DMS 273 (cell line): ENCODE measurements around the gene AP3B2.
"Not testable (repeated sequence)": the region's sequence is repeated elsewhere in the genome, so short reads cannot be mapped to it uniquely, and the experiment has no call there.

Experiments
- DNase-seq: peaks from one replicate; lab custom pipeline; 2025; ENCODE audit not compliant: unreplicated experiment; lab: John Stamatoyannopoulos, UW

Gene AP3B2

GRCh38 chr15:82649226-82649999 is 60.3 kb downstream of the AP3B2 start:
- DNase-seq: no peak

- no peak for DNase-seq
These were observed 61.2 kb downstream of the AP3B2 start for GRCh38 chr15:82648257-82649103.

GRCh38 chr15:82647835-82648256 is 61.8 kb downstream of the AP3B2 start:
- DNase-seq: peak; percentile 69

GRCh38 chr15:82647045-82647834 is 62.4 kb downstream of the AP3B2 start, which contains the start of gene CPEB1:
CPEB1 (minus strand) TSS chr15:82647363; CDS start chr15:82628459, 18,904 bp downstream.
- DNase-seq: peak; percentile 74

GRCh38 chr15:82646250-82647044 is 63.2 kb downstream of the AP3B2 start:
- peak; percentile 64 for DNase-seq

- DNase-seq: not testable (repeated sequence)
These were observed 64.5 kb downstream of the AP3B2 start for GRCh38 chr15:82644967-82645852.

DNA sequence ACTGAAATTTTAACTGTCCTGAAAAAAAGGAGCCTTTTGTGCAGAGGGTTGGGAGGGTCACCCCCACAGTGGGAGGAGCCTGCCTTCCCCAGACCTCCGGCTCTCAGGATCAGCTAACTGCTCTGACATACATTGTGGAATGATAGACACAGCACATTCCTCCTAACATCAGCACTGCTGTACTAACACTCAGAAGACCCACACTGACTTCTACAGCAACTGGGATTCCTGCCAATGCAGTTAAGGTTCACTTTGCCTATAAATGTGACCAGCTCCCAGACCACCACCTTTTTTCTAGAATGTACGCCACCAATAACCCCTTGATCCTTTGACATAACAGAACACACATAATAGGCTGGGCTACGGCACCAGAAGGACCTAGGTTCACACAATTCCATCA is 65.7 kb downstream of the AP3B2 start:
- DNase-seq: peak; percentile 14

GRCh38 chr15:82642656-82643055 is 67.0 kb downstream of the AP3B2 start:
- DNase-seq: no peak

GRCh38 chr15:82641129-82641798 is 68.4 kb downstream of the AP3B2 start:
- peak; percentile 43 for DNase-seq

DNA sequence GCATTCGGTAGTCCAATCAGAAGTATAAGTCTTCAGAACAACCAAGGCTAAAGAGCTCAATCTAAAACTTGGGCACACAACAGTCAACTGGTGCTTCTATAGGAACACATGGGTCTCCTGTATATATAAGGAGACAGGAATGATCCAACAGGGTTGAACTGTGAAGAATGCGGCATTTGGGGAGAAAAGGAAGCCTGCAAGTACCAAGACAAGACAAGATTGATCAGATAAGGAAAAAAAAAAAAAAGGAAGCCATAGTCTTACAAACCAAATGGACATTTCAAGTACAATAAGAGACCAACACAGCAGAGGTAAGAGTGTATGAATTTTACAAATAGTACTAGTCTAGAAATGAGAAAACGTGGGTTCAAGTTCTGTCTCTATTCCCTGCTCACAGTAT is 69.0 kb downstream of the AP3B2 start:
- no peak for DNase-seq

DNA sequence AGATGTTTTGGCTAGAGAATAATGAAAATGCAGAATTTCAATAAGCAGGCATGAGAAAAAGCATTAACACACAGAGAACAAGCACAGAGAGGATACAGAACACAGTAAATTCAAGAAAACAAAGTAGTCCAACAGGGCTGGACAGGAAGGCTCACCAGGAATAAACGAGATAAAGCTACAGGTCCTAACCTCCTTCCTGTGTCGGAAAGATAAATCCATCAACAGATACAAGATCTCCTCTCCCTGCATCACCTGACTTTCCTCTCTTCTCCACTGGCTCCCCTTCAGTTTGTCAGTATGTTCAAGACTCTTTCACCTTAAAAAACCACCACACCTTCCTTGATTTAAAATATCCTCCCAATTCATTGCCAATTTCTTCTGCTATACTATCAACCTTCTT is 73.9 kb downstream of the AP3B2 start:
- DNase-seq: no peak

DNA sequence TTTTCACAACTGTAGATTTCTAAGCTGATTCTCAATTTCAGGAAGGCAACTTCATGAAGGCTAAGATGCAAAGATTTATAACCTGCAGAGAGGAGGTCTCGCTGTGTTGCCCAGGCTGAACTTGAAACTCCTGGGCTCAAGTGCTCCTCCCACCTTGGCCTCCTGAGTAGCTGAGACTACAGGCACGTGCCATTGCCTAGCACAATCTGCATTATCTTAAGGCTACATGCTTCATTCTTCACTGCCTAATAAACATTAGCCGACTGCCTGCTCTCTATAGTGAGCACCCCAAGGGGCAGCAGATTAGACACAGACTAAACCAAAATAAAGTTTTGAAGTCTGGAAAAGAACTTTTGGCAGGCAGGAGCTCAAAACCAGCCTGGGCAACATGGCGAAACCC is 79.6 kb downstream of the AP3B2 start:
- DNase-seq: no peak

DNA sequence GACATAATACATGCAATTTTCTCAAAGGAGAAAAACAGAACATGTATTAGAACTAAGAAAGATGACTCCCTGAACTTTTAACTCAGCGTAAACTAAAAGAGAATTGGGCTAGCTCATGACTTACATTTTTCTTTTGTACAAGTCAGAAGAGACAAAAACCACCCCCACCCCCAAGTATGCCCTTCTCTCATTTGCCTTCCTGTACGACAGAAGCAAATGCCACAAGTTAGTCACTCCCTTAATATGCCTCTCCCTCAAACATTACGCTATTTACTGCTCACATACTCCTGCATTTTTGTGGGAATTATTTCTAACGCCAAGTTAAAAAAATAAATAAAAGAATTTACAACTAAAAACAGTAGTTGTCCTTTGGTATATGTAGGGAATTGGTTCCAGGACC is 84.5 kb downstream of the AP3B2 start:
- no peak for DNase-seq

GRCh38 chr15:82624438-82624837 is 85.2 kb downstream of the AP3B2 start:
- no peak for DNase-seq

GRCh38 chr15:82624008-82624407 is 85.7 kb downstream of the AP3B2 start:
- DNase-seq: no peak

DNA sequence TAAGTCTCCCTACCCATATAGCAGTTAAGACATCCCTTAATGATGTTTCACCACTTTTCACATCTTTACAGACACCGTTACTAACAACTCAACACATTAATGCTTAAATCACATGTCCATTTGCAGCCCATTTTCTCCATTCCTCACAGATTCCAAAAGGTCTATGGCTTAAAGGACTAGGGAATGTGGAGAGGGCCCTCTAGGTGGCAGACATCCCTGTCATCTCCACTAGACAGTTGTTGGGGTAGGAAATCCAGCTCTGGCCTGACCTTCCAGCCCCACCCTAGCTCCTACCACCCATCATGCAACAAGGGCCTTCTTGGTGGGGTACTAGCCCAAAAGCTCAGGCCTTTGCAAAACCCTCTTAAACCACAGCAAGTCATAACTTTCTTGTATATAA is 87.7 kb downstream of the AP3B2 start:
- DNase-seq: peak; percentile 4

GRCh38 chr15:82613747-82614146 is 95.9 kb downstream of the AP3B2 start:
- DNase-seq: no peak

- no peak for DNase-seq
These were observed 98.3 kb downstream of the AP3B2 start for GRCh38 chr15:82611348-82611747.
